Naive thymus-derived CD4-positive, alpha-beta T cell (primary cell): ENCODE data around the gene DAB2IP. TPM values are rescaled to one million over a fixed set of nuclear protein-coding genes. Genes with fewer than 3 reads are reported as not detected.
A peak's percentile ranks its signal among the peaks of the same experiment; 100 is the strongest.

Experiments used
- ATAC-seq: fragments of 150-1000 bp; cut with Tn5 transposase; 2 replicates; pipeline ENCODE4 v1.10.0; 2021; ENCODE audit warnings: mild to moderate bottlenecking, moderate library complexity
- CTCF ChIA-PET: fragments of 350-600 bp; sonication (Branson Sonifier 250); formaldehyde crosslinking; loops from one replicate; lab custom pipeline; 2021; ENCODE audit warnings: antibody characterized with exemption; lab: Charles Lee
- POLR2A ChIA-PET: fragments of 350-600 bp; sonication (Branson Sonifier 250); formaldehyde crosslinking; loops from one replicate; lab custom pipeline; 2021; ENCODE audit warnings: antibody characterized with exemption, inconsistent platforms; lab: Charles Lee
- DNase-seq, 9 donors: peaks; one replicate each; pipeline versions ENCODE4 v3.0.0 to v3.0.0-alpha.2; 2020 to 2022; ENCODE audit warnings: mixed read lengths in 1 of 9
- H3K27ac ChIP-seq: one replicate; pipeline ENCODE4 v1.7.0; 2013; ENCODE audit warnings: mild to moderate bottlenecking, low read depth, low read length, moderate library complexity
- H3K27me3 ChIP-seq, 2 donors: one replicate each; pipeline ENCODE4 v1.7.0; 2013; ENCODE audit warnings: low read length in 2 of 2, mild to moderate bottlenecking in 2 of 2, moderate library complexity in 2 of 2; ENCODE audit not compliant: control insufficient read depth in 2 of 2, insufficient read depth in 2 of 2
- H3K36me3 ChIP-seq, 3 experiments: 1 replicate in 2 of 3; 2 replicates in 1 of 3; pipeline ENCODE4 v1.7.0; 2013; ENCODE audit warnings: low read length in 3 of 3, mild to moderate bottlenecking in 3 of 3, moderate library complexity in 1 of 3; ENCODE audit not compliant: insufficient read depth in 3 of 3, control insufficient read depth in 2 of 3
- H3K4me1 ChIP-seq, 2 donors: one replicate each; pipeline ENCODE4 v1.7.0; 2013; ENCODE audit warnings: low read length in 2 of 2, mild to moderate bottlenecking in 2 of 2, moderate library complexity in 1 of 2; ENCODE audit not compliant: control insufficient read depth in 2 of 2, insufficient read depth in 2 of 2
- H3K4me3 ChIP-seq: 2 replicates; pipeline ENCODE4 v1.7.0; 2013; ENCODE audit warnings: mild to moderate bottlenecking, low read length
- H3K9me3 ChIP-seq, 3 experiments: 1 replicate in 2 of 3; 2 replicates in 1 of 3; pipeline ENCODE4 v1.7.0; 2013; ENCODE audit warnings: low read length in 3 of 3; ENCODE audit not compliant: control insufficient read depth in 2 of 3
- H3K27ac Mint-ChIP-seq, 9 donors: one replicate each; pipeline ENCODE4 v1.8.0; 2020 to 2022; ENCODE audit warnings: mixed read lengths in 9 of 9, mild to moderate bottlenecking in 8 of 9, moderate library complexity in 5 of 9, inconsistent platforms in 2 of 9
- H3K27me3 Mint-ChIP-seq, 5 donors: one replicate each; pipeline ENCODE4 v1.8.0; 2021 to 2022; ENCODE audit warnings: mixed read lengths in 5 of 5, mild to moderate bottlenecking in 1 of 5
- H3K36me3 Mint-ChIP-seq, 5 donors: one replicate each; pipeline ENCODE4 v1.8.0; 2020 to 2022; ENCODE audit warnings: mixed read lengths in 5 of 5, mild to moderate bottlenecking in 3 of 5, inconsistent platforms in 1 of 5
- H3K4me1 Mint-ChIP-seq, 7 donors: one replicate each; pipeline ENCODE4 v1.8.0; 2020 to 2022; ENCODE audit warnings: mixed read lengths in 7 of 7, mild to moderate bottlenecking in 3 of 7, inconsistent platforms in 1 of 7
- H3K4me3 Mint-ChIP-seq, 10 donors: one replicate each; pipeline ENCODE4 v1.8.0; 2020 to 2022; ENCODE audit warnings: mild to moderate bottlenecking in 10 of 10, mixed read lengths in 10 of 10, moderate library complexity in 6 of 10, inconsistent platforms in 2 of 10
- H3K9me3 Mint-ChIP-seq, 11 donors: one replicate each; pipeline ENCODE4 v1.8.0; 2020 to 2022; ENCODE audit warnings: mixed read lengths in 11 of 11, mild to moderate bottlenecking in 4 of 11, inconsistent platforms in 1 of 11, moderate library complexity in 1 of 11
- intact Hi-C, 2 donors: fragments of 100-400 bp; cut with micrococcal nuclease; formaldehyde crosslinking; loops; one replicate each; pipeline ENCODE4 v1.15.1; 2023
- polyA plus RNA-seq, 2 donors: library from polyadenylated mRNA; unstranded; fragments of 300-500 nt; fragmentation: Illumina TruSeq; gene quantifications; one replicate each; pipeline ENCODE4 v1.2.3, GENCODE V29; 2021
- total RNA-seq, 6 experiments: library from RNA in 5 of 6; stranded (reverse) in 5 of 6; gene quantifications; 1 replicate in 5 of 6; 2 replicates in 1 of 6; pipeline ENCODE4 v1.2.3 and lab custom pipeline; 2021 to 2026

DAB2IP gene
- total and polyA plus RNA-seq, 7 experiments from 2014 or later, result 0.15 TPM; not detected in 6

DNA sequence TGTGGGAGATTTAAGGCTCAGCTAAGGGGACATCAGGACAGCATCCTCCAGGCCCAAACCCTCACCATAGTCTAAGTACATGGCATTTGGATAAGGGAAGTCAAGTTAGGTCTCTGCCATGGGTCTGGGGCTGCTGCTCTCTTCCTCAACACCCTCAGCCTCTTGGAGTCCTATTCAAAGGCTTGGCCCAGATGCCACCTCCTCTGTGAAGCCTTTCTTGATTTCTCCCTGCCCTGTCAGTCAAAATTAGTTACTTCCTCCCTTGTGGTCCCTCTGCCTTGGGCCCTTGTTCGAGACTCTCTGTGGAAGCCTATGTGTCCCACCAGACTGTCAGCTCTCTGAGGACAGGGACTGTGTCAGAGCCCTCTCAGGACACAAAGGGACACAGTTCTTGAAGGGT lies 17.7 kb upstream of the DAB2IP start:
- Mint-ChIP-seq H3K27me3 (peaks cover 0 to 25% (median 9%) of the 10 kb centered on the region in 5 donors), H3K36me3 (no peaks in the 10 kb centered on the region), H3K4me3 (no peak overlapping the region), H3K27ac (no peak overlapping the region), H3K9me3 (peaks cover 0 to 2% (median 0%) of the 10 kb centered on the region in 11 donors), H3K4me1 (peaks cover 0 to 3% (median 0%) of the 10 kb centered on the region in 7 donors)
- Histone ChIP-seq H3K4me1 (no peaks in the 10 kb centered on the region), H3K9me3 (no peaks in the 10 kb centered on the region), H3K27ac (no peak overlapping the region), H3K27me3 (no peaks in the 10 kb centered on the region), H3K36me3 (no peaks in the 10 kb centered on the region), H3K4me3 (no peak overlapping the region)
- DNase-seq (no peak), ATAC-seq (no peak)
- ChIA-PET CTCF (no interaction called here), POLR2A (no interaction called here)
- intact Hi-C loops, result no loop called here

GRCh38 chr9:121634329-121635261 lies 16.8 kb upstream of the DAB2IP start:
- Histone ChIP-seq H3K27ac (no peak overlapping the region), H3K36me3 (no peaks in the 10 kb centered on the region), H3K4me1 (no peaks in the 10 kb centered on the region), H3K4me3 (no peak overlapping the region), H3K27me3 (no peaks in the 10 kb centered on the region), H3K9me3 (no peaks in the 10 kb centered on the region)
- Mint-ChIP-seq H3K27ac (no peak overlapping the region), H3K4me3 (no peak overlapping the region), H3K9me3 (peaks cover 0 to 2% (median 0%) of the 10 kb centered on the region in 11 donors), H3K36me3 (no peaks in the 10 kb centered on the region), H3K4me1 (peaks cover 0 to 3% (median 0%) of the 10 kb centered on the region in 7 donors), H3K27me3 (peaks cover 0 to 25% (median 9%) of the 10 kb centered on the region in 5 donors)
- CTCF ChIA-PET, result no interaction called here
- POLR2A ChIA-PET, result no interaction called here
- ATAC-seq (peak; percentile 31), DNase-seq (no peak)
- intact Hi-C loops, result no loop called here

DNA sequence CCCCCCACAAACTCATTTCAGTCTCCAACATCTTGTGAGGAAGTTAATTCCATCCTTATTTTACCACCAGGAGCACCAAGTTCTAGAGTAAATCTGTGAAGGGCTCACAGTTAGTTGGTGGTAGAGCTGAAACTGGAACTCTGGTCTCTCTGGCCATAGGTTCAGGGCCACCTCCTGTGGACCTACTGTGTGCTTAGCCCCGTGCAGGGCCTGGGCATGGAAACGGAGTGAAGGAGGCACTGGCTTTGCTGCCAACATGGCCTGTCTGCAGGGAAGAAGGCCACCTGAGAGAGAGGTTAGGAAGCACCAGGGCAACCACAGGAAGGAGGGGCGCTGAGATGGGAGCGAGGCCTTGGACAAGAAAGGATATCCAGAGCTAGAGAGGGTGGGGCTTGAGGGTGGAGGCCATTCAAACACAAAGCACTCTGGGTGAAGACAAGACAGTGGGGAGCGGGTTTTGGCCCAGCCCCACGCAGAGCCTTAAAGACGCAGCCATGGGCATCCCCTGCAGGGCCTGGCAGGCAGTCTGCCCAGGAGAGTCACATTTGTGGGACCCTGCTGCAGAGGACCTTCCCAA lies 16.0 kb upstream of the DAB2IP start:
- peaks cover 0 to 3% (median 0%) of the 10 kb centered on the region in 7 donors for H3K4me1 Mint-ChIP-seq
- Histone ChIP-seq H3K36me3 (no peaks in the 10 kb centered on the region), H3K4me3 (no peak overlapping the region), H3K4me1 (no peaks in the 10 kb centered on the region), H3K27ac (no peak overlapping the region), H3K27me3 (no peaks in the 10 kb centered on the region), H3K9me3 (no peaks in the 10 kb centered on the region)
- POLR2A ChIA-PET, result no interaction called here
- ATAC-seq (no peak), DNase-seq (no peak)
- H3K27ac Mint-ChIP-seq, result no peak overlapping the region
- H3K27me3 Mint-ChIP-seq, result peaks cover 0 to 25% (median 9%) of the 10 kb centered on the region in 5 donors
- H3K4me3 Mint-ChIP-seq, result no peak overlapping the region
- CTCF ChIA-PET, result no interaction called here
- intact Hi-C loops, result no loop called here
- no peaks in the 10 kb centered on the region for H3K36me3 Mint-ChIP-seq
- H3K9me3 Mint-ChIP-seq, result peaks cover 0 to 2% (median 0%) of the 10 kb centered on the region in 11 donors

GRCh38 chr9:121636341-121636865 lies 15.0 kb upstream of the DAB2IP start:
- Histone ChIP-seq H3K27me3 (no peaks in the 10 kb centered on the region), H3K27ac (no peak overlapping the region), H3K4me1 (no peaks in the 10 kb centered on the region), H3K36me3 (no peaks in the 10 kb centered on the region), H3K9me3 (no peaks in the 10 kb centered on the region), H3K4me3 (no peak overlapping the region)
- DNase-seq (no peak), ATAC-seq (no peak)
- H3K27ac Mint-ChIP-seq, result no peak overlapping the region
- CTCF ChIA-PET, result no interaction called here
- POLR2A ChIA-PET, result no interaction called here
- intact Hi-C loops, result no loop called here
- H3K4me3 Mint-ChIP-seq, result no peak overlapping the region
- H3K9me3 Mint-ChIP-seq, result peaks cover 0 to 2% (median 0%) of the 10 kb centered on the region in 11 donors
- peaks cover 0 to 3% (median 0%) of the 10 kb centered on the region in 7 donors for H3K4me1 Mint-ChIP-seq
- no peaks in the 10 kb centered on the region for H3K36me3 Mint-ChIP-seq
- H3K27me3 Mint-ChIP-seq, result peaks cover 0 to 18% (median 9%) of the 10 kb centered on the region in 5 donors

- H3K9me3 ChIP-seq, result no peaks in the 10 kb centered on the region
- no peaks in the 10 kb centered on the region for H3K36me3 ChIP-seq
- ATAC-seq (no peak), DNase-seq (no peak)
- no peak overlapping the region for H3K27ac Mint-ChIP-seq
- H3K4me3 ChIP-seq, result no peak overlapping the region
- H3K36me3 Mint-ChIP-seq, result no peaks in the 10 kb centered on the region
- ChIA-PET CTCF (no interaction called here), POLR2A (no interaction called here)
- no peaks in the 10 kb centered on the region for H3K27me3 ChIP-seq
- peaks cover 0 to 5% (median 0%) of the 10 kb centered on the region in 7 donors for H3K4me1 Mint-ChIP-seq
- H3K4me3 Mint-ChIP-seq, result no peak overlapping the region
- H3K27me3 Mint-ChIP-seq, result peaks cover 0 to 17% (median 12%) of the 10 kb centered on the region in 5 donors
- no peak overlapping the region for H3K27ac ChIP-seq
- H3K4me1 ChIP-seq, result no peaks in the 10 kb centered on the region
- intact Hi-C loops, result no loop called here
- H3K9me3 Mint-ChIP-seq, result peaks cover 0 to 2% (median 0%) of the 10 kb centered on the region in 11 donors
These were observed 14.3 kb upstream of the DAB2IP start for GRCh38 chr9:121636978-121637712.

GRCh38 chr9:121637713-121638220 lies 13.7 kb upstream of the DAB2IP start:
- POLR2A ChIA-PET, result no interaction called here
- DNase-seq (no peak), ATAC-seq (no peak)
- CTCF ChIA-PET, result no interaction called here
- Histone ChIP-seq H3K36me3 (no peaks in the 10 kb centered on the region), H3K4me3 (no peak overlapping the region), H3K27ac (no peak overlapping the region), H3K9me3 (no peaks in the 10 kb centered on the region), H3K27me3 (no peaks in the 10 kb centered on the region), H3K4me1 (no peaks in the 10 kb centered on the region)
- Mint-ChIP-seq H3K27me3 (peaks cover 0 to 17% (median 12%) of the 10 kb centered on the region in 5 donors), H3K27ac (no peak overlapping the region), H3K9me3 (peaks cover 0 to 2% (median 0%) of the 10 kb centered on the region in 11 donors), H3K4me1 (peaks cover 0 to 5% (median 0%) of the 10 kb centered on the region in 7 donors), H3K4me3 (no peak overlapping the region), H3K36me3 (no peaks in the 10 kb centered on the region)
- intact Hi-C loops, result no loop called here
